ENCODE results near the gene FARP1. TPM values are rescaled to one million over a fixed set of nuclear protein-coding genes. Genes with fewer than 3 reads are reported as not detected.

The FARP1 gene
- total and polyA plus RNA-seq, 2 of the 13 experiments (the other 11 are each of a cell fraction or from before 2014, with no cell fraction given) = 70.6 to 126 TPM

GRCh38 chr13:98246538-98247172 is 103.8 kb downstream of the FARP1 start (continued):
- TF ChIP-seq USF2 (IDR thresholded peaks at IDR 0.05; ENCODE audit: low read depth, low read length) (no peak), USF2 (CRISPR knock-in tag; IDR thresholded peaks at IDR 0.05; ENCODE audit: borderline replicate concordance) (no peak), KDM4B (CRISPR knock-in tag; IDR thresholded peaks at IDR 0.05) (no peak), SUZ12 (IDR thresholded peaks at IDR 0.05; ENCODE audit: low read depth, low read length) (no peak), TOPORS (CRISPR knock-in tag; IDR thresholded peaks at IDR 0.05) (no peak), ZBTB49 (CRISPR knock-in tag; IDR thresholded peaks at IDR 0.05; ENCODE audit: borderline replicate concordance) (no peak), ZFP82 (CRISPR knock-in tag; IDR thresholded peaks at IDR 0.05; ENCODE audit: borderline replicate concordance) (no peak), LBX2 (CRISPR knock-in tag; IDR thresholded peaks at IDR 0.05; ENCODE audit: borderline replicate concordance) (no peak), ZBTB8A (CRISPR knock-in tag; IDR thresholded peaks at IDR 0.05; ENCODE audit: borderline replicate concordance, low read depth) (no peak), ZNF138 (CRISPR knock-in tag; IDR thresholded peaks at IDR 0.05; ENCODE audit: low read depth) (no peak), NCOR1 (IDR thresholded peaks at IDR 0.05; ENCODE audit: borderline replicate concordance, low read length) (peak; percentile 62; the same call in 1 of the 2 replicates), ZNF446 (CRISPR knock-in tag; IDR thresholded peaks at IDR 0.05) (no peak), TBL1XR1 (IDR thresholded peaks at IDR 0.05; ENCODE audit: borderline replicate concordance, low read length, partially characterized antibody) (no peak), NFE2L2 (IDR thresholded peaks at IDR 0.05; ENCODE audit: low read length) (no peak), SNAPC5 (CRISPR knock-in tag; IDR thresholded peaks at IDR 0.05; ENCODE audit: borderline replicate concordance) (no peak), ZMYM3 (CRISPR knock-in tag; IDR thresholded peaks at IDR 0.05) (peak; percentile 29; the same call in 1 of the 2 replicates), ZNF451 (CRISPR knock-in tag; IDR thresholded peaks at IDR 0.05) (no peak), RXRA (CRISPR knock-in tag; IDR thresholded peaks at IDR 0.05) (no peak), CSRNP1 (CRISPR knock-in tag; IDR thresholded peaks at IDR 0.05) (no peak), ZBTB34 (CRISPR knock-in tag; IDR thresholded peaks at IDR 0.05) (no peak), JDP2 (CRISPR knock-in tag; IDR thresholded peaks at IDR 0.05; ENCODE audit: borderline replicate concordance) (no peak), FOXA1 (IDR thresholded peaks at IDR 0.05) (no peak), FOXA1 (CRISPR knock-in tag; IDR thresholded peaks at IDR 0.05) (peak; percentile 85)

All from HepG2 (cell line).